SK-N-SH treated with all-trans-retinoic acid at 6 μM for 48 hours (cell line): Measurements from ENCODE around the gene TFF3.

Experiments used
- ATAC-seq: fragments of 200-7000 bp; cut with Tn5 transposase; 3 replicates; pipeline ENCODE4 v1.9.1; 2020; ENCODE audit warnings: mild to moderate bottlenecking, moderate library complexity
- ARNTL ChIP-seq: fragments of 450-650 bp; formaldehyde crosslinking; IDR thresholded peaks from 2 replicates; pipeline ENCODE4 v1.5.0; 2020; ENCODE audit warnings: low read depth, mild to moderate bottlenecking, moderate library complexity, borderline replicate concordance
- BACH2 ChIP-seq: fragments of 250-450 bp; sonication (Bioruptor Pico); IDR thresholded peaks from 2 replicates; pipeline ENCODE4 v1.9.0; 2021; ENCODE audit warnings: mild to moderate bottlenecking, borderline replicate concordance
- CREB5 ChIP-seq: fragments of 250-450 bp; sonication (Bioruptor Pico); IDR thresholded peaks from 2 replicates; pipeline ENCODE4 v1.5.1; 2020; ENCODE audit warnings: low read depth, mild to moderate bottlenecking, moderate library complexity
- CSDC2 ChIP-seq: fragments of 250-450 bp; sonication (Bioruptor Pico); IDR thresholded peaks from 2 replicates; pipeline ENCODE4 v1.5.0; 2020; ENCODE audit warnings: mild to moderate bottlenecking, moderate library complexity
- CSRNP3 ChIP-seq: fragments of 250-450 bp; sonication (Bioruptor Pico); IDR thresholded peaks from 2 replicates; pipeline ENCODE4 v1.5.1; 2021; ENCODE audit warnings: mild to moderate bottlenecking, moderate library complexity
- ESRRG ChIP-seq: fragments of 250-450 bp; sonication (Bioruptor Pico); IDR thresholded peaks from 2 replicates; pipeline ENCODE4 v1.6.1; 2021; ENCODE audit warnings: mild to moderate bottlenecking
- GLIS3 ChIP-seq: fragments of 250-450 bp; sonication (Bioruptor Pico); IDR thresholded peaks from 2 replicates; pipeline ENCODE4 v1.5.0; 2020; ENCODE audit warnings: mild to moderate bottlenecking, moderate library complexity
- ISL1 ChIP-seq: fragments of 250-450 bp; sonication (Bioruptor Pico); IDR thresholded peaks from 2 replicates; pipeline ENCODE4 v2.1.2; 2022; ENCODE audit warnings: mild to moderate bottlenecking, moderate library complexity
- OSR1 ChIP-seq: fragments of 250-450 bp; sonication (Bioruptor Pico); IDR thresholded peaks from 2 replicates; pipeline ENCODE4 v1.8.0; 2022; ENCODE audit warnings: moderate library complexity, mild to moderate bottlenecking, inconsistent platforms
- PATZ1 ChIP-seq: fragments of 250-450 bp; sonication (Bioruptor Pico); IDR thresholded peaks from 2 replicates; pipeline ENCODE4 v1.8.0; 2020; ENCODE audit warnings: mild to moderate bottlenecking, moderate library complexity, borderline replicate concordance
- POU6F1 ChIP-seq: fragments of 250-450 bp; sonication (Bioruptor Pico); IDR thresholded peaks from 2 replicates; pipeline ENCODE4 v1.8.0; 2021; ENCODE audit warnings: low read depth, mild to moderate bottlenecking, moderate library complexity, borderline replicate concordance
- SNAI2 ChIP-seq: fragments of 250-450 bp; sonication (Bioruptor Pico); IDR thresholded peaks from 2 replicates; pipeline ENCODE4 v1.5.0; 2020; ENCODE audit warnings: mild to moderate bottlenecking, moderate library complexity
- TCF4 ChIP-seq: fragments of 250-450 bp; sonication (Bioruptor Pico); IDR thresholded peaks from 2 replicates; pipeline ENCODE4 v1.8.0; 2021; ENCODE audit warnings: mild to moderate bottlenecking, moderate library complexity, borderline replicate concordance
- TOX ChIP-seq: fragments of 250-450 bp; sonication (Bioruptor Pico); IDR thresholded peaks from 2 replicates; pipeline ENCODE4 v1.8.0; 2021; ENCODE audit warnings: mild to moderate bottlenecking, moderate library complexity, borderline replicate concordance
- ZC3H10 ChIP-seq: fragments of 250-450 bp; sonication (Bioruptor Pico); IDR thresholded peaks from 2 replicates; pipeline ENCODE4 v1.5.1; 2021; ENCODE audit warnings: mild to moderate bottlenecking, moderate library complexity
- ZNF565 ChIP-seq: fragments of 450-650 bp; formaldehyde crosslinking; conservative IDR thresholded peaks from 2 replicates; pipeline ENCODE4 v1.5.0; 2020; ENCODE audit warnings: low read depth, mild to moderate bottlenecking, moderate library complexity
- ZNF70 ChIP-seq: fragments of 450-650 bp; formaldehyde crosslinking; IDR thresholded peaks from 2 replicates; pipeline ENCODE4 v1.5.0; 2020; ENCODE audit warnings: mild to moderate bottlenecking, moderate library complexity
- ZNF8 ChIP-seq: fragments of 450-650 bp; formaldehyde crosslinking; IDR thresholded peaks from 2 replicates; pipeline ENCODE4 v1.5.0; 2020; ENCODE audit warnings: mild to moderate bottlenecking, moderate library complexity

The TFF3 gene

GRCh38 chr21:42324896-42325295 is 9.7 kb upstream of the TFF3 start:
- no peak for TF ChIP-seq OSR1 (CRISPR knock-in tag)
- TF ChIP-seq TCF4 (CRISPR knock-in tag) = no peak
- TF ChIP-seq GLIS3 (CRISPR knock-in tag) = no peak
- no peak for TF ChIP-seq ZNF70 (CRISPR knock-in tag)
- TF ChIP-seq POU6F1 (CRISPR knock-in tag) = no peak
- no peak for TF ChIP-seq BACH2 (CRISPR knock-in tag)
- TF ChIP-seq ARNTL (CRISPR knock-in tag) = no peak
- no peak for TF ChIP-seq PATZ1 (CRISPR knock-in tag)
- no peak for TF ChIP-seq ZNF8 (CRISPR knock-in tag)
- TF ChIP-seq CSDC2 = no peak
- TF ChIP-seq ZC3H10 (CRISPR knock-in tag) = no peak
- no peak for TF ChIP-seq TOX (CRISPR knock-in tag)
- no peak for TF ChIP-seq ZNF565 (CRISPR knock-in tag)
- no peak for TF ChIP-seq SNAI2
- TF ChIP-seq CSRNP3 (CRISPR knock-in tag) = no peak
- no peak for TF ChIP-seq CREB5 (CRISPR knock-in tag)
- no peak for ATAC-seq

GRCh38 chr21:42321845-42322244 is 6.6 kb upstream of the TFF3 start:
- no peak for TF ChIP-seq GLIS3 (CRISPR knock-in tag)
- TF ChIP-seq BACH2 (CRISPR knock-in tag) = no peak
- TF ChIP-seq OSR1 (CRISPR knock-in tag) = no peak
- TF ChIP-seq TOX (CRISPR knock-in tag) = no peak
- TF ChIP-seq POU6F1 (CRISPR knock-in tag) = no peak
- TF ChIP-seq ZNF70 (CRISPR knock-in tag) = no peak
- TF ChIP-seq SNAI2 = no peak
- TF ChIP-seq PATZ1 (CRISPR knock-in tag) = no peak
- TF ChIP-seq, all 23 proteins: peak for 0
- ATAC-seq = no peak

- TF ChIP-seq SNAI2 (no peak), POU6F1 (CRISPR knock-in tag) (no peak), ISL1 (no peak), OSR1 (CRISPR knock-in tag) (no peak), ZNF70 (CRISPR knock-in tag) (no peak), ESRRG (no peak), CSDC2 (no peak), TOX (CRISPR knock-in tag) (no peak)
- no peak for ATAC-seq
Measured at GRCh38 chr21:42321231-42321630, 6.0 kb upstream of the TFF3 start.
